Measurements from ENCODE around the gene DPH1.

GRCh38 chr17:2035541-2036488, 5.9 kb downstream of the DPH1 start:
- TF ChIP-seq CTCF (IDR thresholded peaks at IDR 0.05) (no peak), POLR2A (IDR thresholded peaks at IDR 0.05) (no peak)

Data from ovary (tissue), 3 donors.